ENCODE data around the gene DERL2.

DERL2 gene

GRCh38 chr17:5527601-5528250, 41.7 kb upstream of the DERL2 start:
- TF ChIP-seq, protein P1, sequence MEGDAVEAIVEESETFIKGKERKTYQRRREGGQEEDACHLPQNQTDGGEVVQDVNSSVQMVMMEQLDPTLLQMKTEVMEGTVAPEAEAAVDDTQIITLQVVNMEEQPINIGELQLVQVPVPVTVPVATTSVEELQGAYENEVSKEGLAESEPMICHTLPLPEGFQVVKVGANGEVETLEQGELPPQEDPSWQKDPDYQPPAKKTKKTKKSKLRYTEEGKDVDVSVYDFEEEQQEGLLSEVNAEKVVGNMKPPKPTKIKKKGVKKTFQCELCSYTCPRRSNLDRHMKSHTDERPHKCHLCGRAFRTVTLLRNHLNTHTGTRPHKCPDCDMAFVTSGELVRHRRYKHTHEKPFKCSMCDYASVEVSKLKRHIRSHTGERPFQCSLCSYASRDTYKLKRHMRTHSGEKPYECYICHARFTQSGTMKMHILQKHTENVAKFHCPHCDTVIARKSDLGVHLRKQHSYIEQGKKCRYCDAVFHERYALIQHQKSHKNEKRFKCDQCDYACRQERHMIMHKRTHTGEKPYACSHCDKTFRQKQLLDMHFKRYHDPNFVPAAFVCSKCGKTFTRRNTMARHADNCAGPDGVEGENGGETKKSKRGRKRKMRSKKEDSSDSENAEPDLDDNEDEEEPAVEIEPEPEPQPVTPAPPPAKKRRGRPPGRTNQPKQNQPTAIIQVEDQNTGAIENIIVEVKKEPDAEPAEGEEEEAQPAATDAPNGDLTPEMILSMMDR (conservative IDR thresholded peaks at IDR 0.05) = no peak
- H3K27ac ChIP-seq = no peak overlapping the region

DNA sequence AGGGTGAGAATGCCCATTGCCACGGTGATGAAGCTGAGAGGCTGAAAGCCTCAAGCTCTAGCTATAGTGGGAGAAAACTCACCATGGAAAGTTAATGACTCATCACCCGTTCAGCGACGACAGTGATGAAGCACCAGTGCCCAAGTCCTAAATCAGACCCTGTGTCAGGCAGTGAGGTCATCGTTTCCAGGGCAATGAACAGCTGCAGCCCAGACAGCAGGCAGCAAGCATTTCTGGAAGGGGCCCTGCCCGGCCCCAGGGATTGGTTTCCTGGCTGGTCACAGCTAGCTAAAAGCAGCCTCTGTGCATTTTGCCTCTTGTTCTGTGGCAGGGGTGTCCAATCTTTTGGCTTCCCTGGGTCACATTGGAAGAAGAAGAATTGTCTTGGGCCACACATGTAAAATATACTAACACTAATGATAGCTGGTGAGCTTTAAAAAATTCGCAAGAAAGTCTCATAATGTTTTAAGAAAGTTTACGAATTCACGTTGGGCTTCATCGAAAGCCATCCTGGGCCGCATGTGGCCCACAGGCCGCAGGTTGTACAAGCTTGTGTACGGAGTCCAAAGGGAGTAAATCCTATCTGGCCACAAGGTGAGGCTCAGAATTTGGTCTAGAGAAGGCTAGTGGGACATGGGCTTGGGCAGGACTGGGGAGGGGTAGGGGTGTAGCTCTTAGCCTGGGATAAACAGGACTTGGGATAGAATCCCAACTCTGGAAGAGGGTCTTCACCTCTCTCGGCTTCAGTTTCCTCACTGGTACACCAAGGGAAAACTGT, 41.0 kb upstream of the DERL2 start:
- no peak overlapping the region for H3K27ac ChIP-seq
- TF ChIP-seq, protein P1 (conservative IDR thresholded peaks at IDR 0.05) = no peak

GRCh38 chr17:5523249-5523648, 37.3 kb upstream of the DERL2 start:
- no peak overlapping the region for H3K27ac ChIP-seq

GRCh38 chr17:5522476-5522875, 36.5 kb upstream of the DERL2 start:
- TF ChIP-seq, protein P1 (conservative IDR thresholded peaks at IDR 0.05) = no peak

More at GRCh38 chr17:5523249-5523648, 37.3 kb upstream of the DERL2 start:
- TF ChIP-seq, protein P1 (conservative IDR thresholded peaks at IDR 0.05) = no peak

GRCh38 chr17:5516060-5516792, 30.2 kb upstream of the DERL2 start:
- no peak overlapping the region for H3K27ac ChIP-seq
- TF ChIP-seq, protein P1 (conservative IDR thresholded peaks at IDR 0.05) = no peak

More at GRCh38 chr17:5522476-5522875, 36.5 kb upstream of the DERL2 start:
- no peak overlapping the region for H3K27ac ChIP-seq

DNA sequence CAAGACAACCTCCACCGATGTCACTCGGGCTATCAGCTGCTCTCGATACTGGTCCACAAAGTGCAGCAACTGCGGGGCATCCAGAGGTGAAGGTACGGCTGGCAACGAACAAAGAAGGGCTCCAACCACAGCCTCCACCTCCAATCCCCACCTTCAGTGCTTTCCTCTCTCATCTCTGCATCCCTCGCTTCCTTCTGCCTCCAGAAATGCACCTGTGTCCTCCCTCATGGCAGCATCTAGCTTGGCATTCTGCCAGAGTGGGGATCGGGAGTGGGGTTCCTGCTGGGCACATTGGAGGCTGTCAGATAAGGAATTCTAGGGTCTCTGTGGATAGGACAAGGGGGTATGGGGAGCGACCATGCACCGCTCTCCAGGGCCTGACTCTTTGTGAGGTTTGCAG, 29.0 kb upstream of the DERL2 start:
- TF ChIP-seq, protein P1 (conservative IDR thresholded peaks at IDR 0.05) = no peak
- H3K27ac ChIP-seq = no peak overlapping the region

- no peak overlapping the region for H3K27ac ChIP-seq
- TF ChIP-seq, protein P1 (conservative IDR thresholded peaks at IDR 0.05) = no peak
These were observed 27.6 kb upstream of the DERL2 start for GRCh38 chr17:5513628-5514027.
